Fibroblast of the conjunctiva (primary cell): ENCODE data around the gene DNM2.

Source experiments
- DNase-seq: peaks from one replicate; pipeline ENCODE4 v3.0.0-alpha.2; 2010; ENCODE audit warnings: low read depth

The DNM2 gene

DNA sequence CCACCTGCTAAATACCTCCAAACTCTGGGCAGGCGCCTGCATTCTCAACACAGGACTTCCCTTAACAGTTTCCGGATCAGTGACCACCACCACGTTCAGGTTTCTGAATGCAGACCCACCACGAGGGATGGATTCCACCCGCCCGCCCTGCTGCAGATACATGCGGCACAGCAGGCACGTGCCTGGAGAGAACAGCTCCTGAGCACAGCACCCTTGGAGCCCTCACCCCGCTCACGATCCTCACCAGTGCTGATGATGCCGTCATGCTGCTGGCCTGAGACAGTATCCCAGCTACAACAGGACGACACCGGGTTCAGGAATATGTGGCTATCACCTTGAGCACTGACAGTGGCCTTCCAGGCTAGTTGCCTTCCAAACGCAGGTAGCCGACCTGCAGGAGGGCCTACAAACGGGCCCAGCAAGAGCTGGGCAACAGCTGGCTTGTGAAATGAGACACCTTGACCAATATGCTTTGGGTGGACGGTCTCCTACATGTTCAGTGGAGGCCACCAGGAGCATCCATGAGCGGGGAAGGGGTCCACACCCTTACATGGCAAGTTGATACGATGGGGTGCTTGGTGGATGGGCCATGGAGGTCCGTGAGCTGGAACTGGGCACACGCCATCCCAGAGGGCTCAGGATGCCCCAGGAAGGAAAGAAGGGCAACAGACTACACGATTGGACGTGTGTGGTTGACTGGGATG lies 26.5 kb upstream of the DNM2 start:
- no peak for DNase-seq

DNA sequence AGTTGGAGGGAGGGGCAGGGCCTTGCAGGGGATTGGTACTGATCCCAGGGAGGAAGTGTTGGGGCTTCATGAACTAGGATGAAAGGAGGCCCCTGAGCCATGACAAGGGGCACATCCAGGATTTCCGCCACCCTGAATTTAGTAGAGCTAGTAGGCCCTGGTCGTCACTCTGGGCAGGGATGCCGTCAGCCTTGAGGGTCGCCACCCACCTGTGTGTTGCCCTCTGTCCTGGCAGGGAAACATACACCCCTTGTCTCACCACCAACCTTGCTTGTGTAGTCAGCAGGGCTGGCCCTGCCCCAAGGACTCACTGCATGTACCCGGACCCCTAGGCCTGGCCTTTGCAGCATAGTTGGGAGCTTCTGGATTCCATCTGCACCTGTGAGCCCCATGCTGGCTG lies 26.0 kb upstream of the DNM2 start:
- DNase-seq, result no peak

GRCh38 chr19:10692673-10693264 lies 25.1 kb upstream of the DNM2 start:
- DNase-seq, result no peak

DNA sequence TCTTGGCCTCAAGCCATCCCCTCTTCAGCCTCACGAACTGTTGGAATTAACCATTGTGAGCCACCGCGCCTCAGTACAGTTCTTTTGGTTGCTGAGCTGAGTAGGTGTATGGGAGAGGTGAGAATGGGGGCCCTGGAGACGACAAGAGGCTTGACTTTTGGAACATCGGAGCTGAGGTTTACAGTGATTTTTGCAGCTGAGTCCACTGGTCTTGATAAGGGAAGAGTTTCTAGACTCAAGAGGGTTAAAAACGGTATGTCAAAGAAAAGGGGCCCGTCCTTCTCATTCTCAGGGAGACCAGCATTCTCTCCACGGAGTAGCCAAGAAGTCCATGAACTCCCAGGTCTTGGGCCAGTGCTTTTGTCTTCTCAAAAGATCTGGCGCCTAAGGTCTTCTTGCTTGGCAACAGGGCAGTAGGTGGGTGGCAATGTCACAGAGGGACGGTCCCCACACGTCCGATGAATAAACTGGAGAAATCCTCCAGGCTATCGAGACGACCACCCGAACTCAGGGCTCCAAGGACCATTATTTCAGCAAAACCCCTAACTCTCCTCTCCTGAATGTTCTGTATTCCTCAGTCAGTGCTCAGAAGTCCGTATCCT lies 23.1 kb upstream of the DNM2 start:
- DNase-seq, result no peak

DNA sequence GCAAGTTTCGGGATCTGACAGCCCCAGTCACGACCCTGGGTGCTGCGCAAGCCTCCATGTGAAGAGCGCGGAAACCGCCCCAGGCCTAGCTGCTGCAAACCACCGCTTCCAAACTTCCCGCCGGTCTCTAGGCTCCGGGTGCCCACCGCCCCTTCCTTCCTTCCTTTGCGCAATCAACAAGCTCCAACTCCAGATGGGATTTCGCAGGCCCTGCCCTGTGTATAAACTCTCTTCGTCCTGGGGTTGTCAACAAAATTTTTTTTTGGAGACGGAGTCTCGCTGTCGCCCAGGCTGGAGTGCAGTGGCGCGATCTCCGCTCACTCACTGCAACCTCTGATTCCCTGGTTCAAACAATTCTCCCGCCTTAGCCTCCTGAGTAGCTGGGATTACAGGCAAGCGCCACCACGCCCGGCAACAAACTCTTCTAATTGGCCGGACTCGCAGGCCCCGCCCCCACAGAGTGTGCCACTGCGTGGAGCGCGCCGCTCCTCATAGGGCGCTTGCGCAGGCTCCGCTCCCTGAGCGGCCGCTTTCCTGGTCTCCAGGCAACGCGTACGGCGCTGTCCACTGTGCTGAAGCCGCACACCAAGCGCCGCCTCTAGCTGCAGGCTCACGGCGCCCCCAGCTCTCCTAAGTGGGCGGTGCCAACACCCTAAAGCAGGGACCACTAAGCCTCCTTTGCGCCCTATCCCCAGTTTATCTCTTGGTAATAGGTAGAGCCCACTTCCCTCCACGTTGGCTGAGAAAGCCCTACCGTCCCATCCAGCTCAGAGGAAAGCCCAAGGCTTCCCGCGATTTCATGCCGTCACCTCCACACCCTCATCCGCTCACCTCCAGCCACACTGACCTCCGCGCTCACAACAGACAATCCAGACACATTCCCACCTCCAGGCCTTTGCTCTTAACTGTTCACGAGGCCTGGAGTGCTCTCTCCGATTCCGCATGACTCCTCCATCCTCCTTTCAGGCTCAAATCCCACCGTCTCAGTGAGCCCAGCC lies 22.2 kb upstream of the DNM2 start:
- DNase-seq, result peak; percentile 89

DNA sequence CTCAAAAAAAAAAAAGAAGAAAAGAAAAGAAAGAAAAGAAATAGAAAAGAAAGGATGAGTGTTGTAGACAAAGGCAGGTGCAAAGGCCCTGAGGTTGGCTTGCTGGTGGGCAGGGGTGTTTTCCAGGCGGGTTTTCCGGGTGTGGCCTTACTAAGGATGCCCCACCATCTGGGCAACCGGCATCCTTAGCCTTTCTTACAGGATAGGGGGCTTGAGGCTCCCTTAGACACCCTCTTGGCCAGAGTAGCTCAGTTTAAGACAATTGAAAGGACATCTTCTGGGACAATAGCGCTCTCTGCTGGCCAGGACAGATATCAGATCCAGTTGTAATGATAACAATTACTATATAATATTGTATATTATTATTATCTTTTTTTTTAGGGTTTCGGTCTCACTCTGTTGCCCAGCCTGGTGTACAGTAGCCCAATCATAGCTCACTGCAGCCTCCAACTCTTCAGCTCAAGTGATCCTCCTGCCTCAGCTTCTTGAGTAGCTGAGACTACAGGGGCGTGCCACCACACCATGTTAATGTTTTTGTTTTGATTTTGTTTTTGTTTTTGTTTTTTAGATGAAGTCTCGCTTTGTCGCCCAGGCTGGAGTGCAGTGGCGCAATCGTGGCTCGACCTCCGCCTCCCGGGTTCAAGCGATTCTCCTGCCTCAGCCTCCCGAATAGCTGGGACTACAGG lies 18.1 kb upstream of the DNM2 start:
- DNase-seq, result peak; percentile 40

GRCh38 chr19:10701955-10702525 lies 15.8 kb upstream of the DNM2 start:
- no peak for DNase-seq

GRCh38 chr19:10706990-10707389 lies 10.9 kb upstream of the DNM2 start:
- no peak for DNase-seq

- no peak for DNase-seq
Observed at GRCh38 chr19:10707440-10707839, 10.4 kb upstream of the DNM2 start.

DNA sequence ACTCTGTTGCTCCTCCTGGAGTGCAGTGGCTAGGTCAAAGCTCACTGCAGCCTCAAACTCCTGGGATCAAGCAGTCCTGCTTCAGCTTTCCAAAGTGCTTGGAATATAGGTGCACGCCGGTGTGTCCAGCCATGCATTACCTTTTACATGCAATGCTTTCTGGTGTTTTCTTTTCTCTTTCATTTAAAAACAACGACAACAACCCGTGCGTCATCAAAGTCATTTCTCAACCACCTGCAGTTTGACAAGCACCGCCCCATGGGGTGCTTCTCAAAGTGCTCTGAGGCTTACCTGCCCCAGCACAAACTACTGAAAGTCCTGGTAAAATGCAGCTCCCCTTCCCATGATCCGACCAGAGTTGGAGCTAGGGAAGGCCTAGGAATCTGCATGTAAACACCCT lies 9.6 kb upstream of the DNM2 start:
- DNase-seq, result no peak

DNA sequence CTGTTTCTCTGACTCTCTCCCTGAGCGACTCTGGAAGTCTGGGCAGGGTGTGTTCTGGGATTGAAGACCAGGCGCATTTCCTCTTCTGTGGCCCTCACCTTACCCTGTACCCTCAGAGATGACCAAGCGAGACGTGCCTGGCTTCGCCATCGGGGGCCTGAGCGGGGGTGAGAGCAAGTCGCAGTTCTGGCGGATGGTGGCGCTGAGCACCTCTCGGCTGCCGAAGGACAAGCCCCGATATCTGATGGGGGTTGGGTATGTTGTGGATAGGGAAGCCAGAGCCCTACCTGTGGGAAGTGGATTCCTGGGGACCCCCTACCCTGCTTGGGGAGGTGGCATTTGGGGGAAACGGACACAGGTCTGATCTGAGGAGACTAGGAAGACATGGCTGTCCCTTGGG lies 5.8 kb upstream of the DNM2 start:
- DNase-seq, result no peak

- no peak for DNase-seq
Observed at GRCh38 chr19:10712754-10713153, 5.1 kb upstream of the DNM2 start.

DNA sequence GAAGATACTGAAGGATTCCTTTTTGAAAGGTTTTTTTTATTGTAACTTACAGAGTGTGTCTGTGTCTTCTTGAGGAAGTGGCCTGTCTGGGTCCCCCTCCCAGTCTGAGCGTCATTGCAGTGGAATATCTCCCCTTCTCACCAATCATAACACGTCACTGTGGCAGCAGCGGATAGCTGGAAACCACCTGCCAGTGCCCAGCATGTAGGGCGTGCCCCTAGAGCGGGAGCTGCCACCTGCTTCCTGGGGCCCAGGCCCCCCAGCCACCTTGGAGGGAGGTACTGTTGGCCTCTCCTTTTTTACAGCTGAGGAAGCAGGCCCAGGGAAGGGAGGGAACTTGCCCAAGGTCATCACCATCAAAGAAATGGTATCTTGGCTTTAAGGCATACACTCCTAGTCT lies 4.6 kb upstream of the DNM2 start:
- no peak for DNase-seq

DNA sequence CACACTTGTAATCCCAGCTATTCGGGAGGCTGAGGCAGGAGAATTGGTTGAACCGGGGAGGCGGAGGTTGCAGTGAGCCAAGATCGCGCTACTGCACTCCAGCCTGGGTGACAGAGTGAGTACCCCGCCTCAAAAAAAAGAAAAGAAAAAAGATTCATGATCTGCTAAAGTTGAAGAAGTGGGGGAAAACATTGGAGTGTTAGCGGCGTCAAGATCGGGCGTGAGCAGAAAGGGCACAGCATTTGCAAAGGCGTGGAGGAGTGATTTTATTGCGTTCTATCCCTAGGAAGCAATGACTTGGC lies 874 bp upstream of the DNM2 start:
- DNase-seq, result no peak

- DNase-seq, result no peak
Observed at GRCh38 chr19:10718205-10719196, 622 bp downstream of the DNM2 start.

DNA sequence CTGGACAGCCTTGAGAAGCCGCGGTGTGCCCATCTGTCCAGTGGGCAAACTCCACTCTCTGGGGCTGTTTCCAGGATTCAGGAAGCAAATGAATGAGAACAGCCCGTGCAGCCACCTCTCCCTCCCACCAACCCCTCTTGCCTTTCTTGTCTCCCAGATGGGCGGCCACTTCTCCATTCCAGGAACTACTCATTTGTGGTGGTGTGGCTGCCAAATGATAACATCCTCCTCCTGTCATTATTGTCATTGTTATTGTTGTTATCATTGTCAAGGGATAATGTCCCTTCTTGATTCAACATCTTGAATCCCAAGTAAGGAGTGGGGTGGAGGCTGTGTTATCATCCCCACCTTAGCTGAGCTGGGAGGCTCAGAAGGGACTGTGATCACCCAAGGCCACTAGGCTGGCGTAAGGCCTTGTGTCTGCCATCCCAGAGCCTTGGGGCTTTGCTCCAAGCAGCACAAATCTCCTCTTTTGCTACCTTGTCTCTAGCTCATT lies 1.6 kb downstream of the DNM2 start:
- DNase-seq, result no peak

GRCh38 chr19:10720607-10721125 lies 2.8 kb downstream of the DNM2 start:
- no peak for DNase-seq

- no peak for DNase-seq
Observed at GRCh38 chr19:10723591-10723990, 5.7 kb downstream of the DNM2 start.

DNA sequence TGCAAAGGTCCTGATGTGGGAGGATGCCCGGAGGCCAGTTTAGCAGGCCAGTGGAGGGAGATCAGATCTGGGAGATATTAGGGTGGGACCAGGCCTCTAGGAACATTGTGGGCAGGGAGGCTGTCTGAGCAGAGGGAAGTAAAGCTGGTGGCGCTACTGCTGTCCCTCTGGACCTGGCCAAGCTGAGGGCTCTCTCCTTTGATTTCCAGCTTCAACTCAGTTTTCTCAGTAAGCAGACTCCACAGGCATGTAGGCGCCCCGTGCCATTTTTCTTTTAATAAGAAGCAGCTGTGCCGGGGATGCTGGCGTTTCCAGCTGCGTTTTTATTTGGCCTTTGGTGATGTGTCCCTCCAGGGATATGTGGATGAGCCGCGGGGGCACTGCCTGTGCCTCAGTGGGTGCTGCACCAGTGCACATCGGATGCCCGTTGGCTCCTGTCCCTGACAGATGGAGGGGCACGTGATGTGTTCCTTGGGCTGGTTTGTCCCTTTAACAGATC lies 6.7 kb downstream of the DNM2 start:
- peak; percentile 21 for DNase-seq

DNA sequence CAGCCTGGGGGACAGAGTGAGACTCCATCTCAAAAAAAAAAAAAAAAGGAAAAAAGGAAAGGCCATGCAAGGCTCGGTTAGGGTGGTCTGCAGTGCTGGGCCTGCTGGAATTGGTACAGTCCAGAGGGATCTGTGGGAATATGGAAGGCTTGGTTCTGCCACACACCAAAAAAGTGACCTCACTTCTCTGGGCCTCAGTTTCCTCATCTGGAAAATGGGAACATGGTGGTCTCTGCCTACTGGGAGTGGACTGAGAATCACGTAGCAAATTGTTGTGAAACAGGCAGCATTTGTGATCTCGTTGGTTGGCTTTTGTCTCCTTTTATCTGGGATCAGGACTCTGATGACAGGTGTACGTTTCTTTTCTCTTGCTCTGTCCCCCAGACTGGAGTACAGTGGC lies 7.5 kb downstream of the DNM2 start:
- DNase-seq, result no peak
